ENCODE results near the gene TBC1D22B. TPM values are rescaled to one million over a fixed set of nuclear protein-coding genes. Genes with fewer than 3 reads are reported as not detected.

Gene TBC1D22B
- total and polyA plus RNA-seq, 2 of the 13 experiments (the other 11 are each of a cell fraction or from before 2014, with no cell fraction given) = 9.7 to 12.9 TPM

- peak; percentile 61; the same call in 1 of the 2 replicates for TF ChIP-seq ZNF552 (CRISPR knock-in tag; IDR thresholded peaks at IDR 0.05; ENCODE audit: borderline replicate concordance)
- peak; percentile 57 for TF ChIP-seq RXRB (CRISPR knock-in tag; IDR thresholded peaks at IDR 0.05; ENCODE audit: borderline replicate concordance)
- no peak for TF ChIP-seq SRSF9 (IDR thresholded peaks at IDR 0.05; ENCODE audit: borderline replicate concordance, insufficient read depth, low read depth, low read length, poor library complexity, severe bottlenecking)
- no peak for TF ChIP-seq ADNP (CRISPR knock-in tag; IDR thresholded peaks at IDR 0.05)
- no peak for TF ChIP-seq GRHL1 (CRISPR knock-in tag; conservative IDR thresholded peaks at IDR 0.05)
- TF ChIP-seq SP5 (CRISPR knock-in tag; IDR thresholded peaks at IDR 0.05; ENCODE audit: borderline replicate concordance, low read depth) = peak; percentile 33; the same call in 1 of the 2 replicates
- peak; percentile 61 for TF ChIP-seq ZNF609 (CRISPR knock-in tag; IDR thresholded peaks at IDR 0.05; ENCODE audit: borderline replicate concordance)
- TF ChIP-seq MTERF4 (CRISPR knock-in tag; IDR thresholded peaks at IDR 0.05) = no peak
- TF ChIP-seq ATF7-NPFF (CRISPR knock-in tag; IDR thresholded peaks at IDR 0.05; ENCODE audit: low read depth) = peak; percentile 45; the same call in 1 of the 2 replicates
- TF ChIP-seq THAP9 (CRISPR knock-in tag; IDR thresholded peaks at IDR 0.05; ENCODE audit: borderline replicate concordance) = peak; percentile 95
- no peak for TF ChIP-seq KLF15 (CRISPR knock-in tag; IDR thresholded peaks at IDR 0.05; ENCODE audit: borderline replicate concordance)
- TF ChIP-seq ZNF766 (CRISPR knock-in tag; IDR thresholded peaks at IDR 0.05; ENCODE audit: borderline replicate concordance) = no peak
- TF ChIP-seq GATAD1 (CRISPR knock-in tag; IDR thresholded peaks at IDR 0.05) = peak; percentile 95
These were observed at the start of gene TBC1D22B, which contains the start of gene TMEM217 (continued) for GRCh38 chr6:37257634-37258404.

All from HepG2 (cell line).